Measurements from ENCODE around the gene ZBED4. TPM values are rescaled to one million over a fixed set of nuclear protein-coding genes. Genes with fewer than 3 reads are reported as not detected.

ZBED4 gene
- total and polyA plus RNA-seq, 2 of the 13 experiments (the other 11 are each of a cell fraction or from before 2014, with no cell fraction given), result 5.4 to 9.6 TPM

- TF ChIP-seq U2AF2 (IDR thresholded peaks at IDR 0.05; ENCODE audit: low read depth, low read length), result no peak
- no peak for TF ChIP-seq ZNF44 (CRISPR knock-in tag; IDR thresholded peaks at IDR 0.05)
- TF ChIP-seq ZNF142 (CRISPR knock-in tag; IDR thresholded peaks at IDR 0.05), result no peak
- TF ChIP-seq ZBTB1 (CRISPR knock-in tag; IDR thresholded peaks at IDR 0.05; ENCODE audit: borderline replicate concordance), result no peak
- TF ChIP-seq MLLT10 (CRISPR knock-in tag; IDR thresholded peaks at IDR 0.05), result no peak
- TF ChIP-seq NCOA1 (CRISPR knock-in tag; IDR thresholded peaks at IDR 0.05), result no peak
- peak; percentile 65; the same call in 1 of the 2 replicates for TF ChIP-seq TARDBP (CRISPR knock-in tag; IDR thresholded peaks at IDR 0.05)
- TF ChIP-seq GLMP (CRISPR knock-in tag; IDR thresholded peaks at IDR 0.05; ENCODE audit: borderline replicate concordance), result no peak
- 0 out of 2 replicates have a peak, but pooled peaks have one; percentile 32 for TF ChIP-seq ZNF281 (CRISPR knock-in tag; IDR thresholded peaks at IDR 0.05; ENCODE audit: borderline replicate concordance)
- no peak; the same call in 1 of the 2 replicates for TF ChIP-seq ZNF225 (CRISPR knock-in tag; IDR thresholded peaks at IDR 0.05)
- TF ChIP-seq AGO2 (optimal IDR thresholded peaks at IDR 0.05; ENCODE audit: low read depth, low read length), result peak; percentile 46
- TF ChIP-seq ZNF768 (CRISPR knock-in tag; IDR thresholded peaks at IDR 0.05), result no peak; the same call in 1 of the 2 replicates
- TF ChIP-seq ZNF615 (CRISPR knock-in tag; IDR thresholded peaks at IDR 0.05; ENCODE audit: borderline replicate concordance), result no peak
- TF ChIP-seq ISL2 (CRISPR knock-in tag; IDR thresholded peaks at IDR 0.05), result no peak
- no peak for TF ChIP-seq NPAS2 (CRISPR knock-in tag; IDR thresholded peaks at IDR 0.05; ENCODE audit: borderline replicate concordance)
- peak; percentile 76 for TF ChIP-seq SPEN (CRISPR knock-in tag; IDR thresholded peaks at IDR 0.05; ENCODE audit: low read depth)
- no peak for TF ChIP-seq ERF (CRISPR knock-in tag; IDR thresholded peaks at IDR 0.05)
- peak; percentile 37 for TF ChIP-seq HNRNPK (IDR thresholded peaks at IDR 0.05; ENCODE audit: low read depth, low read length, poor library complexity, severe bottlenecking)
- TF ChIP-seq ZNF672 (CRISPR knock-in tag; IDR thresholded peaks at IDR 0.05), result no peak
These were observed 64.6 kb downstream of the ZBED4 start, which contains the start of the genes ALG12 and CRELD2 (continued) for GRCh38 chr22:49917974-49918910.

Measured in HepG2 (cell line).